Lower leg skin (tissue), 3 donors: Measurements from ENCODE around the gene GPRIN3.

ENCODE experiments used
- POLR2A ChIP-seq, 2 donors: fragments of 450-650 bp; IDR thresholded peaks; one replicate each; pipeline ENCODE4 v1.6.1; 2016 to 2017; ENCODE audit warnings: antibody characterized with exemption in 2 of 2, mild to moderate bottlenecking in 1 of 2, moderate library complexity in 1 of 2
- TF ChIP-seq, protein P1 (sequence below), 3 donors: fragments of 450-650 bp; IDR thresholded peaks; one replicate each; pipeline ENCODE4 v1.5.1; 2016; ENCODE audit warnings: antibody characterized with exemption in 3 of 3, mild to moderate bottlenecking in 3 of 3, moderate library complexity in 2 of 3

DNA sequence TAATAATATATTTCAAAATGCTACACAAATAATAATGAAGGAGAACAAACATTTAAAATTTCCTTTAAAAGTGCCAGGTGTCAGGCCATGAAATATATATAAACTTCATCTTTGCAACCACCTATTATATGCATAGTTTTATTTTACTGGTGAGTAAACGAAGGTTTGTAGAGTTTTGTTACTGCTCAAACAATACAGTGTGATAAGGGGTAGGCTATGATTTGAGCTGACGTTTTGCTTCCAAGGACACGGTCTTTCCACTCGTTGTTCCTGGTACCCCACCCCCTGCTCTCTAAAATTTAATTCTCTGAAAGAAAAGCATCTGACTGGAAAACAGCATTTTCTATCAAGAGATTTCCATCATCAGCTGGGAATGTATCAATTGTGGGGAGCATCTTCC is 27.2 kb upstream of the GPRIN3 start:
- no peak for TF ChIP-seq POLR2A (IDR thresholded peaks at IDR 0.05)
- TF ChIP-seq, protein P1, sequence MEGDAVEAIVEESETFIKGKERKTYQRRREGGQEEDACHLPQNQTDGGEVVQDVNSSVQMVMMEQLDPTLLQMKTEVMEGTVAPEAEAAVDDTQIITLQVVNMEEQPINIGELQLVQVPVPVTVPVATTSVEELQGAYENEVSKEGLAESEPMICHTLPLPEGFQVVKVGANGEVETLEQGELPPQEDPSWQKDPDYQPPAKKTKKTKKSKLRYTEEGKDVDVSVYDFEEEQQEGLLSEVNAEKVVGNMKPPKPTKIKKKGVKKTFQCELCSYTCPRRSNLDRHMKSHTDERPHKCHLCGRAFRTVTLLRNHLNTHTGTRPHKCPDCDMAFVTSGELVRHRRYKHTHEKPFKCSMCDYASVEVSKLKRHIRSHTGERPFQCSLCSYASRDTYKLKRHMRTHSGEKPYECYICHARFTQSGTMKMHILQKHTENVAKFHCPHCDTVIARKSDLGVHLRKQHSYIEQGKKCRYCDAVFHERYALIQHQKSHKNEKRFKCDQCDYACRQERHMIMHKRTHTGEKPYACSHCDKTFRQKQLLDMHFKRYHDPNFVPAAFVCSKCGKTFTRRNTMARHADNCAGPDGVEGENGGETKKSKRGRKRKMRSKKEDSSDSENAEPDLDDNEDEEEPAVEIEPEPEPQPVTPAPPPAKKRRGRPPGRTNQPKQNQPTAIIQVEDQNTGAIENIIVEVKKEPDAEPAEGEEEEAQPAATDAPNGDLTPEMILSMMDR (IDR thresholded peaks at IDR 0.05), result no peak
